HepG2 (cell line): Measurements from ENCODE around the gene IRS1. TPM values are rescaled to one million over a fixed set of nuclear protein-coding genes. Genes with fewer than 3 reads are reported as not detected.

ENCODE experiments used
- ATAC-seq: fragments of 200-7000 bp; cut with Tn5 transposase; 3 replicates; pipeline ENCODE4 v1.9.1; 2020; ENCODE audit warnings: mild to moderate bottlenecking, moderate library complexity
- BruUV-seq: library from RNA; stranded (reverse); fragments of 400-500 nt; replicated peaks from 2 replicates; lab custom pipeline; 2021; lab: Mats Ljungman, UMichigan
- CTCF ChIA-PET: fragments of 300-600 bp; formaldehyde crosslinking; extraction: SDS; loops from one replicate; lab custom pipeline; 2021; ENCODE audit warnings: low total read pairs, inconsistent platforms, low intra/inter-chr PET ratio; lab: Yijun Ruan, JAX
- POLR2A ChIA-PET: fragments of 350-600 bp; sonication (Branson Sonifier 250); formaldehyde crosslinking; loops from one replicate; lab custom pipeline; 2020; ENCODE audit warnings: antibody characterized with exemption, inconsistent platforms; lab: Yijun Ruan, JAX
- DNase-seq: peaks from one replicate; pipeline ENCODE4 v3.0.0-alpha.2; 2015; ENCODE audit warnings: low spot score
- FAIRE-seq: peaks from 3 replicates; lab custom pipeline; 2011; peaks lifted over from hg19 to GRCh38; lab: Jason Lieb, UNC
- H2AFZ ChIP-seq: one replicate; pipeline ENCODE4 v1.6.1; 2011; ENCODE audit warnings: low read length, inconsistent platforms
- H3K27ac ChIP-seq: fragments of 300-600 bp; 3 replicates; pipeline ENCODE4 v1.8.0; 2011; ENCODE audit warnings: mixed run types, mild to moderate bottlenecking, mixed read lengths, low read length, inconsistent platforms; ENCODE audit not compliant: insufficient read depth; ENCODE audit errors: extremely low read length
- H3K27me3 ChIP-seq, 2 experiments: fragments of 200-600 bp in 1 of 2; 2 replicates in 1 of 2; 3 replicates in 1 of 2; pipeline versions ENCODE4 v1.6.0 to v1.8.0; 2011; ENCODE audit warnings: low read length in 2 of 2, mild to moderate bottlenecking in 2 of 2, moderate library complexity in 2 of 2, inconsistent platforms in 1 of 2; ENCODE audit not compliant: insufficient read depth in 2 of 2, control insufficient read depth in 1 of 2
- H3K36me3 ChIP-seq, 2 experiments: fragments of 200-600 bp in 1 of 2; replicated peaks in 1 of 2; 2 replicates in 1 of 2; 3 replicates in 1 of 2; pipeline versions ENCODE4 v1.5.1 to v1.8.0; 2011; ENCODE audit warnings: low read length in 2 of 2, inconsistent platforms in 1 of 2; ENCODE audit not compliant: insufficient read depth in 2 of 2, control insufficient read depth in 1 of 2
- H3K4me1 ChIP-seq: 2 replicates; pipeline ENCODE4 v1.5.1; 2012; ENCODE audit warnings: low read length, inconsistent platforms; ENCODE audit not compliant: insufficient read depth
- H3K4me2 ChIP-seq: 2 replicates; pipeline ENCODE4 v1.6.0; 2011; ENCODE audit warnings: low read depth, low read length, inconsistent platforms
- H3K4me3 ChIP-seq, 3 experiments: fragments of 200-600 bp in 1 of 3; sonication (generic), shearing (Covaris generic) in 1 of 3; replicated peaks in 1 of 3; 2 replicates each; pipeline ENCODE4 v1.5.1; 2011 to 2016; ENCODE audit warnings: low read length in 3 of 3, inconsistent platforms in 2 of 3, low read depth in 2 of 3, mild to moderate bottlenecking in 2 of 3, control low read depth in 1 of 3, mixed read lengths in 1 of 3; ENCODE audit not compliant: insufficient read depth in 1 of 3
- H3K79me2 ChIP-seq: one replicate; pipeline ENCODE4 v1.6.1; 2011; ENCODE audit warnings: low read length, inconsistent platforms; ENCODE audit not compliant: insufficient read depth
- H3K9ac ChIP-seq: 2 replicates; pipeline ENCODE4 v1.6.0; 2011; ENCODE audit warnings: mild to moderate bottlenecking, low read depth, low read length, inconsistent platforms; ENCODE audit not compliant: insufficient read depth
- H3K9me3 ChIP-seq: 2 replicates; pipeline ENCODE4 v1.5.1; 2012; ENCODE audit warnings: mild to moderate bottlenecking, low read length
- H4K20me1 ChIP-seq: 2 replicates; pipeline ENCODE4 v1.6.0; 2011; ENCODE audit warnings: inconsistent platforms, mild to moderate bottlenecking, low read length, moderate library complexity; ENCODE audit not compliant: insufficient read depth
- GLI4 ChIP-seq: sonication (generic); formaldehyde crosslinking; IDR thresholded peaks from 2 replicates; pipeline ENCODE4 v1.5.1; 2020; ENCODE audit warnings: missing genetic modification reagents, mild to moderate bottlenecking, moderate library complexity, borderline replicate concordance
- HOXA9 ChIP-seq: sonication (generic); formaldehyde crosslinking; IDR thresholded peaks from 2 replicates; pipeline ENCODE4 v1.8.1; 2022; ENCODE audit warnings: missing genetic modification reagents, mild to moderate bottlenecking, moderate library complexity, borderline replicate concordance
- KDM4B ChIP-seq: sonication (generic); formaldehyde crosslinking; IDR thresholded peaks from 2 replicates; pipeline ENCODE4 v1.4.0; 2020; ENCODE audit warnings: missing genetic modification reagents
- NRL ChIP-seq: sonication (generic); formaldehyde crosslinking; IDR thresholded peaks from 2 replicates; pipeline ENCODE4 v1.5.0; 2020; ENCODE audit warnings: missing genetic modification reagents, mild to moderate bottlenecking, moderate library complexity, borderline replicate concordance
- RARA ChIP-seq: IDR thresholded peaks from 2 replicates; pipeline ENCODE4 v1.6.1; 2016; ENCODE audit warnings: missing genetic modification reagents, missing compliant biosample characterization
- RFX3 ChIP-seq: IDR thresholded peaks from 2 replicates; pipeline ENCODE4 v1.6.1; 2016; ENCODE audit warnings: missing biosample characterization, missing genetic modification reagents
- ZBTB38 ChIP-seq: sonication (generic); formaldehyde crosslinking; IDR thresholded peaks from 2 replicates; pipeline ENCODE4 v1.5.1; 2020; ENCODE audit warnings: mild to moderate bottlenecking, missing genetic modification reagents
- ZFX ChIP-seq: sonication (generic); formaldehyde crosslinking; IDR thresholded peaks from 2 replicates; pipeline ENCODE4 v1.4.0; 2020; ENCODE audit warnings: mild to moderate bottlenecking, low read depth, missing genetic modification reagents, moderate library complexity
- ZKSCAN5 ChIP-seq: sonication (generic); formaldehyde crosslinking; IDR thresholded peaks from 2 replicates; pipeline ENCODE4 v1.5.1; 2020; ENCODE audit warnings: mild to moderate bottlenecking, missing genetic modification reagents
- ZMYM3 ChIP-seq: sonication (generic); formaldehyde crosslinking; IDR thresholded peaks from 2 replicates; pipeline ENCODE4 v1.5.1; 2020; ENCODE audit warnings: mild to moderate bottlenecking, missing genetic modification reagents
- ZNF205 ChIP-seq: IDR thresholded peaks from 2 replicates; pipeline ENCODE4 v1.6.1; 2018; ENCODE audit warnings: missing biosample characterization, missing genetic modification reagents
- ZNF260 ChIP-seq: sonication (generic); formaldehyde crosslinking; IDR thresholded peaks from 2 replicates; pipeline ENCODE4 v1.4.0; 2020; ENCODE audit warnings: missing genetic modification reagents, low read depth, mild to moderate bottlenecking, borderline replicate concordance
- ZNF557 ChIP-seq: sonication (generic); formaldehyde crosslinking; IDR thresholded peaks from 2 replicates; pipeline ENCODE4 v1.4.0; 2020; ENCODE audit warnings: missing genetic modification reagents
- WGBS: methylation state at CpG from one replicate; pipeline ENCODE4 v1.1.6; 2017; ENCODE audit warnings: low lambda C conversion rate; 5-methylcytosine and 5-hydroxymethylcytosine counted together
- in situ Hi-C: cut with HindIII; loops from 2 replicates; pipeline ENCODE4 v1.10.0; 2017; ENCODE audit warnings: low pct_unique_long_range_greater_than_20kb; ENCODE audit not compliant: extremely low pct_ligation_motif_present
- intact Hi-C: fragments of 100-400 bp; cut with micrococcal nuclease; formaldehyde crosslinking; loops from one replicate; pipeline ENCODE4 v1.10.0; 2022; ENCODE audit not compliant: unreplicated experiment
- polyA plus RNA-seq, 8 experiments: library from polyadenylated mRNA; depleted of rRNA in 3 of 8; stranded (reverse) in 7 of 8; unstranded in 1 of 8; fragments of >200 nt; fragmentation: Illumina TruSeq in 4 of 8; extraction: Trizol in 4 of 8; gene quantifications; 2 replicates each; pipeline versions ENCODE4 v1.2.1 to v1.2.3, GENCODE V29; 2011 to 2016; ENCODE audit warnings: low read depth in 4 of 8, missing spikeins in 1 of 8, mixed read lengths in 1 of 8; ENCODE audit not compliant: insufficient read depth in 1 of 8
- total RNA-seq, 5 experiments: library from RNA; depleted of rRNA; stranded (reverse); fragments of >200 nt; fragmentation: Illumina TruSeq; extraction: Trizol; gene quantifications; 2 replicates each; pipeline ENCODE4 v1.2.3, GENCODE V29; 2016; ENCODE audit warnings: low read depth in 1 of 5
- TF ChIP-seq, protein P1 (sequence below): sonication (generic); formaldehyde crosslinking; IDR thresholded peaks from 2 replicates; pipeline ENCODE4 v1.4.0; 2020; ENCODE audit warnings: missing genetic modification reagents
- TF ChIP-seq, protein P2 (sequence below): sonication (generic); formaldehyde crosslinking; IDR thresholded peaks from 2 replicates; pipeline ENCODE4 v1.5.0; 2020; ENCODE audit warnings: mild to moderate bottlenecking, missing genetic modification reagents
- TF ChIP-seq, protein P3 (sequence below): sonication (generic); formaldehyde crosslinking; IDR thresholded peaks from 2 replicates; pipeline ENCODE4 v1.4.0; 2020; ENCODE audit warnings: mild to moderate bottlenecking, missing genetic modification reagents
- TF ChIP-seq, protein P4 (sequence below): sonication (generic); formaldehyde crosslinking; IDR thresholded peaks from 2 replicates; pipeline ENCODE4 v1.5.1; 2020; ENCODE audit warnings: missing genetic modification reagents, mild to moderate bottlenecking, borderline replicate concordance

Gene IRS1
- total and polyA plus RNA-seq, 2 of the 13 experiments (the other 11 are each of a cell fraction or from before 2014, with no cell fraction given) = 8.7 to 9.0 TPM

DNA sequence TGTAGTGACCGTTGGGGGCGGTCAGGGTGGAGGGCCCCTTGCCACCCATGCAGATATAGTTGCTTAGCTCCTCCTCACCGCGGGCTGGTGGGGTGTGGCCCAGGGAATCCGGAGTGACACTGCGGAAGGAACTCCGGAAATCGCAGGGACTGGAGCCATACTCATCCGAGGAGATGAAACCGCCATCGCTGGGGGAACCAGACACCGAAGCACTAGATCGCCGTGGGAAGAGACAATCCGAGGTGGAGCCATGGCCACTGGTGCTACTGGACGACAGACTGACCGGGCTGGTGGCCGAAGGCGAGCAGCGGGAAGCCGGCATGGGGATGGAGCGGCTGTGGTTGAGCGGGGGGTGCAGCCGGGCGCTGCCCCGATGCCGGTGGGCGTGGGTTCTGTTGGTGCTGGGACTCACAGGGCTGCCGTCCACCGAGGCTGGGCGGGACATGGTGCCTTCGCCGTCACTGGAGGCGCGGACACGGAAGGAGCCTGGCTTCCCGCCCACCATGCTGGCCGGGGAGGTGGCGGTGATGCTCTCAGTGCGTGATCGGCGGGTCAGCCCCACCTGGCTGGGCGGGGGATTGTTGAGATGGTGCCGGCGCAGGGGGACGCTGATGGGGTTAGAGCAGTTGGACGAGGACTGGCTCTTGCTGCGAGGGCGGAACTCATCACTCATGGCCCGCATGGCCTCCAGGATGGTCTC, 2.2 kb downstream of the IRS1 start:
- Histone ChIP-seq H2AFZ (no peak overlapping the region), H3K79me2 (peaks cover 57% of the 10 kb centered on the region), H3K4me2 (0 out of 2 replicates have a peak overlapping the region, but pooled peaks have one; percentile 77), H3K9me3 (no peaks in the 10 kb centered on the region), H3K4me3 (no peak overlapping the region), H3K9ac (no peak overlapping the region), H3K36me3 (no peaks in the 10 kb centered on the region; a peak in 1 of 5 replicates), H4K20me1 (no peaks in the 10 kb centered on the region), H3K4me1 (peaks cover 86% of the 10 kb centered on the region), H3K27me3 (no peaks in the 10 kb centered on the region), H3K27ac (no peak overlapping the region)
- intact Hi-C loops (no loop called here), in situ Hi-C loops (loop anchor here (10.0 kb wide), 3 partner anchors 63 to 583 kb away; no protein-coding TSS in a partner anchor)
- FAIRE-seq = no peak
- 97% methylated on average over 38 of the region's 50 CpGs for WGBS
- CTCF ChIA-PET = no interaction called here
- no peak for DNase-seq
- ATAC-seq = no peak
- no TSS peak for BruUV-seq
- POLR2A ChIA-PET = interaction anchor here (1.5 kb wide), 1 partner anchor 319 kb away, joined by 3 read pairs; no protein-coding TSS in a partner anchor
- TF ChIP-seq HOXA9 = no peak
- TF ChIP-seq, protein P1, sequence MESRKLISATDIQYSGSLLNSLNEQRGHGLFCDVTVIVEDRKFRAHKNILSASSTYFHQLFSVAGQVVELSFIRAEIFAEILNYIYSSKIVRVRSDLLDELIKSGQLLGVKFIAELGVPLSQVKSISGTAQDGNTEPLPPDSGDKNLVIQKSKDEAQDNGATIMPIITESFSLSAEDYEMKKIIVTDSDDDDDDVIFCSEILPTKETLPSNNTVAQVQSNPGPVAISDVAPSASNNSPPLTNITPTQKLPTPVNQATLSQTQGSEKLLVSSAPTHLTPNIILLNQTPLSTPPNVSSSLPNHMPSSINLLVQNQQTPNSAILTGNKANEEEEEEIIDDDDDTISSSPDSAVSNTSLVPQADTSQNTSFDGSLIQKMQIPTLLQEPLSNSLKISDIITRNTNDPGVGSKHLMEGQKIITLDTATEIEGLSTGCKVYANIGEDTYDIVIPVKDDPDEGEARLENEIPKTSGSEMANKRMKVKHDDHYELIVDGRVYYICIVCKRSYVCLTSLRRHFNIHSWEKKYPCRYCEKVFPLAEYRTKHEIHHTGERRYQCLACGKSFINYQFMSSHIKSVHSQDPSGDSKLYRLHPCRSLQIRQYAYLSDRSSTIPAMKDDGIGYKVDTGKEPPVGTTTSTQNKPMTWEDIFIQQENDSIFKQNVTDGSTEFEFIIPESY = no peak; the same call in 1 of the 2 replicates
- no peak for TF ChIP-seq GLI4
- no peak for TF ChIP-seq ZNF205
- TF ChIP-seq ZKSCAN5 (CRISPR knock-in tag) = no peak
- no peak for TF ChIP-seq ZNF260
- no peak for TF ChIP-seq NRL (CRISPR knock-in tag)
- TF ChIP-seq RARA (CRISPR knock-in tag) = no peak
- TF ChIP-seq RFX3 = no peak
- no peak for TF ChIP-seq KDM4B
- TF ChIP-seq, protein P2, sequence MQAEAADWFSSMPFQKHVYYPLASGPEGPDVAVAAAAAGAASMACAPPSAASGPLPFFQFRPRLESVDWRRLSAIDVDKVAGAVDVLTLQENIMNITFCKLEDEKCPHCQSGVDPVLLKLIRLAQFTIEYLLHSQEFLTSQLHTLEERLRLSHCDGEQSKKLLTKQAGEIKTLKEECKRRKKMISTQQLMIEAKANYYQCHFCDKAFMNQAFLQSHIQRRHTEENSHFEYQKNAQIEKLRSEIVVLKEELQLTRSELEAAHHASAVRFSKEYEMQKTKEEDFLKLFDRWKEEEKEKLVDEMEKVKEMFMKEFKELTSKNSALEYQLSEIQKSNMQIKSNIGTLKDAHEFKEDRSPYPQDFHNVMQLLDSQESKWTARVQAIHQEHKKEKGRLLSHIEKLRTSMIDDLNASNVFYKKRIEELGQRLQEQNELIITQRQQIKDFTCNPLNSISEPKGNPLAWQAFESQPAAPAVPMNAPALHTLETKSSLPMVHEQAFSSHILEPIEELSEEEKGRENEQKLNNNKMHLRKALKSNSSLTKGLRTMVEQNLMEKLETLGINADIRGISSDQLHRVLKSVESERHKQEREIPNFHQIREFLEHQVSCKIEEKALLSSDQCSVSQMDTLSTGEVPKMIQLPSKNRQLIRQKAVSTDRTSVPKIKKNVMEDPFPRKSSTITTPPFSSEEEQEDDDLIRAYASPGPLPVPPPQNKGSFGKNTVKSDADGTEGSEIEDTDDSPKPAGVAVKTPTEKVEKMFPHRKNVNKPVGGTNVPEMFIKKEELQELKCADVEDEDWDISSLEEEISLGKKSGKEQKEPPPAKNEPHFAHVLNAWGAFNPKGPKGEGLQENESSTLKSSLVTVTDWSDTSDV (CRISPR knock-in tag) = no peak; the same call in 1 of the 2 replicates
- peak; percentile 11 for TF ChIP-seq ZBTB38 (CRISPR knock-in tag)
- TF ChIP-seq ZMYM3 (CRISPR knock-in tag) = no peak
- TF ChIP-seq ZFX (CRISPR knock-in tag) = no peak
- TF ChIP-seq, protein P3, sequence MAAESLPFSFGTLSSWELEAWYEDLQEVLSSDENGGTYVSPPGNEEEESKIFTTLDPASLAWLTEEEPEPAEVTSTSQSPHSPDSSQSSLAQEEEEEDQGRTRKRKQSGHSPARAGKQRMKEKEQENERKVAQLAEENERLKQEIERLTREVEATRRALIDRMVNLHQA (CRISPR knock-in tag) = no peak
- TF ChIP-seq, protein P4, sequence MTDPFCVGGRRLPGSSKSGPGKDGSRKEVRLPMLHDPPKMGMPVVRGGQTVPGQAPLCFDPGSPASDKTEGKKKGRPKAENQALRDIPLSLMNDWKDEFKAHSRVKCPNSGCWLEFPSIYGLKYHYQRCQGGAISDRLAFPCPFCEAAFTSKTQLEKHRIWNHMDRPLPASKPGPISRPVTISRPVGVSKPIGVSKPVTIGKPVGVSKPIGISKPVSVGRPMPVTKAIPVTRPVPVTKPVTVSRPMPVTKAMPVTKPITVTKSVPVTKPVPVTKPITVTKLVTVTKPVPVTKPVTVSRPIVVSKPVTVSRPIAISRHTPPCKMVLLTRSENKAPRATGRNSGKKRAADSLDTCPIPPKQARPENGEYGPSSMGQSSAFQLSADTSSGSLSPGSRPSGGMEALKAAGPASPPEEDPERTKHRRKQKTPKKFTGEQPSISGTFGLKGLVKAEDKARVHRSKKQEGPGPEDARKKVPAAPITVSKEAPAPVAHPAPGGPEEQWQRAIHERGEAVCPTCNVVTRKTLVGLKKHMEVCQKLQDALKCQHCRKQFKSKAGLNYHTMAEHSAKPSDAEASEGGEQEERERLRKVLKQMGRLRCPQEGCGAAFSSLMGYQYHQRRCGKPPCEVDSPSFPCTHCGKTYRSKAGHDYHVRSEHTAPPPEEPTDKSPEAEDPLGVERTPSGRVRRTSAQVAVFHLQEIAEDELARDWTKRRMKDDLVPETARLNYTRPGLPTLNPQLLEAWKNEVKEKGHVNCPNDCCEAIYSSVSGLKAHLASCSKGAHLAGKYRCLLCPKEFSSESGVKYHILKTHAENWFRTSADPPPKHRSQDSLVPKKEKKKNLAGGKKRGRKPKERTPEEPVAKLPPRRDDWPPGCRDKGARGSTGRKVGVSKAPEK (CRISPR knock-in tag) = no peak
- TF ChIP-seq ZNF557 (CRISPR knock-in tag) = no peak
